NCI-H1092 (cell line): Measurements from ENCODE around the gene PTPRE.
"Not testable (repeated sequence)": the region's sequence is repeated elsewhere in the genome, so short reads cannot be mapped to it uniquely, and the experiment has no call there.

Experiments used
- DNase-seq: peaks from one replicate; lab custom pipeline; 2025; lab: John Stamatoyannopoulos, UW

The PTPRE gene

DNA sequence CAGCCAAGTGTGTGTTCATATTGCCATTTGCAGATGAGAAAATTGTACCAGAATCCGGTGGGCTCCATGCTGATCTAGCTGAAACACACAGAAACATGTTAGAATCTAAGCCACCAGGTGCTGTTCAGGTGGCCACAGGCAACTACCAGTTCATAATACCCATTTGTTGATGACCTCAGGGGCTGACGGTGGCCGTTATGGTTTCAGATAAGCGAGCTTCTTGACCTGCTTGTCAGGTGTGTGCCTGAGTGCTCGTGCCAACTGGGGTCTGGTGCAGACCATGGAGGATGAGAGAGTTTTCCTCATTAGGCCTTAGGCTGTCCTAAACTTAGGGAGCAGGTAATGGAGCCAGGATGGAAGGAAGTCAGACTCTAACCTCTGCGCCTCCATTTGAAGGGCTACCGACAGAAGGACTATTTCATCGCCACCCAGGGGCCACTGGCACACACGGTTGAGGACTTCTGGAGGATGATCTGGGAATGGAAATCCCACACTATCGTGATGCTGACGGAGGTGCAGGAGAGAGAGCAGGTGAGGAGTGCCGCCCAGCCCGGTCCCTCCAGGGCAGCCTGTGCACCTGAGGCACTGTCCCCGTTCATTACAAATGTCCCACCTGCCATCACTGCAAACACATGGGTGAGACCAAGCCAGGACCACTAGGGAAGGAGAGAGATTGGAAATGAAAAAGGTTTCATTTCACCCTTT is 166.2 kb downstream of the PTPRE start:
- DNase-seq, result no peak

GRCh38 chr10:128073890-128074289 is 167.0 kb downstream of the PTPRE start:
- DNase-seq, result no peak

DNA sequence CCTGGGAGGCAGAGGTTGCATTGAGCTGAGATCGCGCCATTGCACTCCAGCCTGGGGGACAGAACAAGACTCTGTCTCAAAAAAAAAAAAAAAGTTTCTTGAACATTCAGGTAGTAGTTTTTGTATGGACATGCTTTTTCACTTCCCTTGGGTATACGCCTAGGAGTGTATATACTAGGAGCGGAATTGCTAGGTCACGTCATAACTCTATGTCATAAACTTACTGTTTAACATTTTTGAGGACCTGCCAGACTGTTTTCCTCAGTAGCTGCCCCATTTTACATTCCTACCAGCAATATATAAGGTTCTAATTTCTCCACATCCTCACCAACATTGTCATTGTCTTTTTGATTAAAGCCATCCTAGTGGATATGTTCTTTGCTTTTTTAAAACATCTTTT is 167.7 kb downstream of the PTPRE start:
- no peak for DNase-seq

DNA sequence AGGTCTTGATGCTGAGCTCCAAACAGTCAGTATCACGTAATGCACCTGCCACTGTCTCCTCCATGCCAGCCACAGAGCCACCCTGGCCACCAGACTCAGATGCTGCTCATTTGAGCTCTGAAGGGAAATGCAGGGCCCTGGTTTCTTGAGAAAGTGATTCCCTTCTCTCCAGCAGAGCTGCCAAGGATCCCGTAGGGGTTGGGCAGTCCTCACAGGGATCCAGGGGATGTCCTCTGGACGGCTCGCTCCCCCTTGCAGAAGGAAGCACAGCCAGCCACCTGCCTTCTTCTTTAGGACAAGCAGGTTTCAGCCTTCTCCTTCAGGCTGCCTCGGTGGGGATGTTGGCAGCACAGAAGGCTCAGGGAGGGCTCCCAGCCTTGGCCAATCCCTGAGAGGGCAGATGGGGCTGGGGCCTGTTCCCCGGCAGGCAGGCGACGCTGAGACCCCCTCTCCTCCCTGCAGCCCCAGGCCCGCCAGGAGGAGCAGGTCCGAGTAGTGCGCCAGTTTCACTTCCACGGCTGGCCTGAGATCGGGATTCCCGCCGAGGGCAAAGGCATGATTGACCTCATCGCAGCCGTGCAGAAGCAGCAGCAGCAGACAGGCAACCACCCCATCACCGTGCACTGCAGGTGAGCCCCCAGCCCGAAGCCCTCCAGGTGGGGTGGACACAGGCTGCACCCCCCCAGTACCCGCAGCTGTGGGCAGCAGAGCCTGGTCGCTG is 170.4 kb downstream of the PTPRE start:
- no peak for DNase-seq

DNA sequence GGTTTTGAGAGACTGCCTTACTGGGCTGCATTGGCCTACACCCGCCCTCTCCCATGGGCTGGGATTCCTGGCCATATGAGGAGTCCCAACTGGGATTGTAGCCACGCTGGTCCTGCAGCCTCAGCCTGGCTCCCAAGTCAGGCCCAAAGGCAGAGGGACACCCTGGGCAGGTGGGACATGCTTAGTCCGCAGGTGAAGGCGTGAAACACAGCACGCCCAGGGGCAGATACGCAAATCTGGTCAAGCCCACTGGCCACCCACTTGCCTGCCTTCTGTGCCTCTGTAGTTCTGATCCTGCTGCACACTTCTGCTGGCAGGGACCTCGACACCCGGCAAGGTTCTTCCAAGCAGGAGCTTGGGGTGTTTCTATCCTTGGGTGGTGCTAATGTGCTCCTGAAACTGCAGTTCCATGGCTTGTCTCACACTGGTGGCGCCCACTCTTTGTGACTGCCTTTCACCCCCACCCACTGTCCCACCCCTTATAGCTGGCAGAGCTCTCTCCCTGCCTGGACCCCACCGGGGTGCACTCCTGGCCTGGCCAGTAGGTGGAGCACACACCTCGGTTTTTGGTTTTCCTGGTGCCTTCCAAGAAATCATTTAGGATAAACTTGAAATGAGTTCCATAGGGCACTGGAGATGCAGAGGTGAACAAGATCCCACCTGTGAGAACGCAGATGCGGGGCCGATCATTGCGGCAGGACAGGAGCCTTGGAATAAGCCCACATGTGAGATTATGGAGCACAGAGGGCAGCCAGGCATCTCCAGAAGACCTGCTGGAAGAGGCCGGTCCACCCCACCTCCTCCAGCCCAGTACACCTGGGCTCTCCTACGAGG is 171.4 kb downstream of the PTPRE start:
- DNase-seq, result no peak

DNA sequence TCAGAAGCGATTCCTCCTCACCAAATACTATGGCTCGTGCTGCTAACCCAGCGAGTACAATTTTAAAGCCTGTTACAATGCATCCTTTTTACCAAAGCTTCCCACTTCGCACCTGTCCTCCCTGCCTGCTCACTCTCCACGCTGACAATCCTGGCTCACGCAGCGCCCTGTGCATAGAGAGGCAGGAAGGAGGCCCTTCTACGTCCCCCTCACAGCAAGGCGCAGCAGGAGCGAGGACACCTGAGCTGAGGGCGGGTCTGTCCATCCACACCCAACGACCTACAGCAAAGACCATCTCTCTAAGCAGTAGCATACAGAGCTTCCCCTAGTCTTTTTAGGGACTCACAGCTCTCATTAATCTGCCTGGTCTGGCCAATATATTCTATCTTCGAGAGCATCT is 173.3 kb downstream of the PTPRE start:
- DNase-seq, result no peak

DNA sequence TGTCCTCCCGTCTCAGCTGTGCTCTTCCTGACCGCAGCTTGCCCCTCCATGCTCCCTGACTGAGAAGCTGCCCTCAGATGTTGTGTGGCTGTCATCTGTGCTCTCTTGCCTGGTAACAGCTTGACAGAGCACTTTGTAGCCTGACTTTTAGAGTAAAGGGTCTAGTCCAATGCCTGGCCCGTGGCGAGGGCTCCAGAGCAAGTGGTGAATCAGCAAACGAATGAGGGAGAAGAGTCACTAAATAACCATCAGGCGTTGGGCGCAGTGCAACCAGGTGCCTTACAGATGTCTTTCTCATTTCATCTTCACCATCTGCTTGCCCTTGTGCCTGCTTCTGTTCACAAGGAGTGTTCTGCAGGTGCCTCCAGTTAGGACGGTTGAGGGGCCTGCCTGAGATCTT is 173.7 kb downstream of the PTPRE start:
- DNase-seq, result no peak

GRCh38 chr10:128081222-128081621 is 174.3 kb downstream of the PTPRE start:
- no peak for DNase-seq

DNA sequence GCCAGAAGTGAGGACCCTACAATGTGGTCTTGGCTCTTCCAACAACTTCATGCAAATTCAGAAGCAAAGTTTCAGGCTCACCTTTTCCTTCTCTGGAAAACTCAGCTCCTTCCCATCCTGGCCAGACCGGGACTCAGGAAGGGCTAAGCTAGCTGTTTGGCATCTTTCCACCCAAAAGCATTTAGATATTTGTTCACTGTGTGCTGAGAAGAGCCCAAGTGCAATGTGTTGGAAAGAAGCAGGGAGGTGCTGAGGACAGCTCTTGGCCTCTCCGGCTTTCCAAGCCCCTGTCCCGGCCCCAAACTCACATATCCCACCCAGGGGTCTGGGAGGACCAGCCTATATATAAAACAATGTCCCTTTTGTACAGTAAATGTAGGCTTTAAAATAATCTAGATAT is 174.8 kb downstream of the PTPRE start:
- no peak for DNase-seq

DNA sequence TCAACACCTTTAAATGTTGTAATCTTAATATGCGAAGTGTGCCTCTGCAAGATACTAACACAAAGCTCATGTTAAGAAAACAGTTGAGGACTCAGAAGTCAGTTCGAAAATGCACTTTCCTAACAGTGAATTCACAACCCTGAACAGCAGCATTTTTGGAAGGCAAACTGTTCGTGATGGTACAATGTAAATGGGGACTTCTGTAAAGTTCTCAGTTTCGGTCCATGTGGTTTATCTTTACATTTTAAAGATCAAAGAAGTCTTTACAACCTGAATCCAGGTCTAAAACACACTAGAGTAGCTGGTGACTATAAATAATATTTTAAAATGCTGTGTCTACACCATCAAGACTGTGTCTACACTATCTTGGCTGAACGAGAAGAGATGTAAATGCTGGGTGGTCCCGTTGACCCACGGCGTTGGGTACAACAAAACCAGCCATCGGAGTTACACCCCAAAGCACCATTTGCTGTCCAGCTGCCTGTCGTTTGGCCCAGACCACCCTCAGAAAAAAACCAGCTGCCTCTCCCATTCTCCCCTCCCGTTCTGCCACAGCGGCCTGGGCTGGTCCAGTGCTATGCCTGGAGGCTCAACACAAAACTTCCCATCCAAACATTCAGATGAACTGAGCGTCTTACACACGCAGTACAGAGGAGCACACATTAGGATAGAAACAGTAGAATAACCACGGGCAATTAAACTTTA is 176.4 kb downstream of the PTPRE start:
- no peak for DNase-seq

DNA sequence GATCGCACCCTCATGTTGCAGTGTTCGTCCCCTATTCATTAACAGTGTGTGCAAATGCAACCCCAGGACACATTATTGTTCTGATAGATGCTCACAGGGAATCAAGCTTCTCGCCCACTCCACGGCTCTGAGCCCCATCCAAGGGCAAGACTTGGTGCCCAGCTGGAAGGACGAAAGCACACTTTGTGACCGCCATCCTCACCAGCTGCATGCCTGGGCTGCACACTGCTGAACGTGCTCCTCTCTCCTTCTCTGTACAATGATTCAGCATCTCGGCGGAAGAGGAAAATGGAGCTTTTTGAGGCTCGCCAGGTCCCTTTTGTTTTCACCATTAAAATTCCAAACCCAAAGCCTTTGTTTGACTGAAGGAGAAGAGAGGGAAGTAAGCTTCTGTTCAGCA is 177.5 kb downstream of the PTPRE start:
- no peak for DNase-seq

DNA sequence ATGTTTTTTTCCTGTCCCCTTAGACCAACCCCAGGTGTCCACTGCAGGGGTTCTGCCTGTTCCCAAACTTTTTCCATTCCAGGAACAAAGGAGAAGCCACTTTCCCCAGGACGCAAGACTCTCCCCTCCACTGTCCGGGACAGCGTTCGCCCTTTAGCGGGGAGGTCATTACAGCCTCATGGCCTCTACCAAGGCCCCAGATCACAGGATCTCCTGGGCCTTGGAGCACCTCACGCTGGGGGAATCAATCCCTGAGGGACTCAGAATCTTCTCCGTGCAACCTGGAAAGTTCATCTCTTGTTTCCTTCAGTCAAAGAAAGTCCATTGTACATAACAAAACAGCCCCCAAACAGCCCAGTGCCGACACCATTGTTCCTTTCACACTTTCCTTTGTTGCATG is 178.1 kb downstream of the PTPRE start:
- no peak for DNase-seq

DNA sequence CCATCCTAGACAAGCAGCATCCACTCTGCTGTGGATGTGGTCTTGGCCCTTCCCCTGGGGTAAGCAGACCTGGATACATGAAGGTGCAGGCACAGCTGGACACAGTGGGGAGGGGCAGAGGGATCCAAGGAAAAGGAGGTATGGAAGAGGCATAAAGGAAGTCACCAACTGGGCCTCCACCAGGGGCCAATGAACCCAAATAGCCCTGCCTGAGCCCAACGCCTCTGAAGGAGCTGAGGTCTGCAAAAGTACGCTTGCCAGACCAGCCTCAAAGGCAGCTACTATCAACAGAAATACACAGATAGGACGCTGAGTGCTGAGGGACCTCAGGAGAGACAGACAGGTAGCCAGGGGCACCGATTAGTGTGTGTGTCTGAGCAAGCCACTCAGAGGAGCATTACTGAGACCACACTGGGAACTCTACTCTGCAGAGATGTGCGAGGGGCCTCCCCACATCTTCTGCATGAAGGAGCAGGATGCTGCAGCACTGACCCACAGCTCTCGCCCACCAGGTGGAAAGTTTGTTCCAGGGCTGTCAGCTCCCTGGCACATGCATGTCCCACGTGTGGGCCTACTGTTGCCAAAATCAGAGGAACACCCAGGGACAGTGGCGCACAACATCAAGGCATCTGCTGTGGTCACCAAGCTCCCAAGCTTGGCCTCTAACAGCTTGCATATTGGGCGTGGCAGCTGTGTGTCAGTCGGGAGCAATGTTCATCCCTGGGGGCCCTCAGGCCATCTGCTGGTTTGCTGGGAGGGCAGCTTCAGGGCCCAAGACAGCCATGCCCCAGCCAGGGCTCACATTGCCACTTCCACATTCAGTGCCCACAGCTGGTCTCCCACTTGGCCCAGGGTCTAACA is 179.3 kb downstream of the PTPRE start:
- no peak for DNase-seq

DNA sequence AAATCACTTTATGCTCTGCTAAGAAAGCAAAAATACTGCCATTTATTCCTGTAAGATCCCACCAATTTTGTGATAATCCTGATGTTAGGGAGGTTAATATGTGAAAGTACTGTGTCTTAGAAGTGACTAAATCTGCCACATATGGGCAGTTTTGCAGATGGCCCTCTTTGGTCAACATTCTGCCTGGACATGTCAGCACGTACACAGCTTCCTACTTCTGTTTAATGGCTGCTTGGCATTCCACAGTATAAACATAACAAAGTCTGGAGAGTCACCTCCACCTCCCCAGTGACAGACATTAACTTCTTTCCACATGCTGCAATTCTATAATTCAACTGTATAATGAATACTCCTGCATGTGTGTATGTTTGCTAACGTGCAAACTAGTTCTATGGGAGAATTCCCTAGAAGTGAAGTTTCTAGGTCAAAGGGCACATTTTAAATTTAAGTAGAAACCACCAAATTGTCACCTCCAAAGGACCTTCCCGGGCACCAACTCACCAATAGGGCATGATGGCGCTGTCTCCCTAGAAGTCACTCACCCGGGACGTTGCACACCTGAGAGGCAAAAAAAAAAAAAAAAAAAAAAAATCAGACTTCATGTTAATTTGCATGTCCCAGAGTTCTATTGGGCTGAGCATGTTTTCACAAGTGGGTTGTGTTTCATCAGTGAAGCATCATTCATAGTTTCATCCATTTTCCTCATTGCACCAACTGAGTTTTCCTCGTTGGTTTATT is 180.4 kb downstream of the PTPRE start:
- DNase-seq, result no peak

- DNase-seq, result no peak
Observed at GRCh38 chr10:128087884-128088709, 181.2 kb downstream of the PTPRE start.

DNA sequence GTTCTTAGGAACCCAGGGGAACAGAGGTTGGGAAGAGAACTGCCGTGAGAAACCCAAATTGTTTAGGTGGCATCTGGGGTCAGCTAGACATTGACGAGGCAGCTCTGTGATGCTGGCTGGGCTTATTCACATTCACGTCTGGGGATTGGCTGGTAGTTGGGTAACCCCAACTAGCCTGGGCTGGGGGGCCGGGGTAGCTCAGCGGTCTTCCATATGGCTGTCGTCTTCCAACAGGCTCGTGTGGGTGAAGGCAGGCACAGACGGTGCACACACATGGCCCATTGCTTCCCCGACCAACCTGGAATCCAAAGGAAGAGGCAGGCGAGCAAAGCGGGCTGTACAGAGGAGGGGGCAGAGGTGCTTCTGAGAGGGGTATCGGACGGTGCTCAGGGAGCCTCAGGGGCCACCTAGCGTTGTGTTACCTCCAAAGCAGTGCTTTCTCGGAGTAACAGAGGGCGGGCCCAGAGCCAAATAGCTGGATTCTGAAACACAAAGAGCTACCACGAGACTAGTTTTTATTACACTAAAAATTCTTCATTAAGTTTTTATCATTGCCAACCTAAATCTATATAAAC is 184.8 kb downstream of the PTPRE start:
- DNase-seq, result no peak

GRCh38 chr10:128092454-128092853 is 185.6 kb downstream of the PTPRE start:
- DNase-seq, result no peak

GRCh38 chr10:128094596-128094995 is 187.7 kb downstream of the PTPRE start:
- not testable (repeated sequence) for DNase-seq

DNA sequence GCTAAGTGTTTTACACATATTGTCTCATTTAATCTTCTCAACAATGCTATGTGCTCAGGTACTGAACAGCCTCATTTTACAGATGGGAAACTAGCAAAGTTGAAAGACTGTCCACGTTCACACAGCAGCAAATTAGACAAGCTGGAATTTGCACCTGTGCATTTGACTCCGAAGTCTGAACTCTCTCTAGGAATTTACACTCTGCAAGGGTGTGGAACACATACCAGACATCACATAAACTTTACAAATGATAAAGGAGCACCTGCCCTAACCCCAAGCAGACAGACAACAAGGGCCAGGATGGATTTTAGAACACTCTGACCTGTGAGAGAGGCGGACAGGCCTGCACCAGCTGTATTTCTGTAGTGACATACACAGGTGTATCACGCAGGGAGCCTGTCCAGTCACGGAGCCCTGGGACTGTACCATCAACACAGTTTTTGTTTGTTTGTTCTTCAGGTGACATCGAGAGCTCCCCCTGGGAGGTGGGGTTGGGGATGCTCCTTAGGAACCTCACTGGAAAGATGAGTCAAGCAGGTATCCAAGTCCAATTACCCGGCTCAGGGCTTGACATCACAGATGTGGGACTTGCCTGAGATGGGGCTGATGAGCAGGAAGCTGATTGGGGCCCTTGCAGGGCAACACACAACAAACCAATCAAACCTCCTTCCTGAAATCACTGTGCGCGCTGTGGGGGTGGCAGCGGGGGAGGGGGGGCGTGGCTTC is 188.3 kb downstream of the PTPRE start:
- no peak for DNase-seq
